ENCODE measurements around the gene CATSPER3. TPM values are rescaled to one million over a fixed set of nuclear protein-coding genes. Genes with fewer than 3 reads are reported as not detected.

The CATSPER3 gene
- total and polyA plus RNA-seq, 9 donors = 0.25 to 0.86 (median 0.55) TPM

DNA sequence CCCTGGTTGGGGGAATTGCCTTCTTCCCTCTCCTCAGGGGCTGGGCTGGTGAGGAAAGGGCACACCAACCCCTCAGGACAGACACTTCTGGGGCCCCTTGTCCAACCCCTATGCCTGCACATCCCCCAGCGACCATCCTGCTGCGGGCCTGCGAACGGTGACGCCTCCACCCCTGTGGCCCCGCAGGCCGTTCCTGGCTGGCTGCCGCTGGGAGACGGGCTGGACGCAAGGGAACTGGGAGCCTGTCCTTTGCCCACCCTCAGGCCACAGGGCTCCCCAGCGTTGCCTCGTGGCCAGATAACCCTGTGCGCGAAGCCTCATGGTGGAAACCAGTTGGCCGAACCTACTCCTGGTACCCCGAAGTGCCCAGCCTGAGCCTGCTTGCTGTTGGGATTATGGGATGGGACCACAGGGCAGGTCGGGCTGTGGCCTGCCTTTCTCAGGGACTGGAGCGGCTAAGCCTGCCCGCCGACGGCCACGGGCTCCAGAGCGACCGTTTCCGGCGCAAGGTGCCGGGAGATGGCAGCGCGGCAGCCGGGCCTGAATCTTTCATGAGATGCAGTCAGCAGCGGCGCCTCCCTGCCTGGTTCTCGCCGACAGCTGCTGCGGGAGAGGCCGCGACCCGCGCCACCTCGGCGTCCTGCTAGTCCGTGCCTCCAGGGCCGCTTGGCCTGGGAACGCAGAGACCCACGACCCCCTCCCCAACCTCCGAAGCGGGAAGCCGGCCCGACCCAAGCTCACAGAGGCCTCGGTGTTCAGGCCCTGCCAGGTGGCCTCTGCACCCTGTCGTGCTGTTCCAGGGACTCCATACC is 72.8 kb downstream of the CATSPER3 start:
- no peak for DNase-seq
- no peak overlapping the region for H3K27ac ChIP-seq (ENCODE audit: low read length)
- WGBS (ENCODE audit: insufficient coverage) = 46% methylated on average over 50 of the region's 51 CpGs
- no peaks in the 10 kb centered on the region for H3K9me3 ChIP-seq (replicated peaks; ENCODE audit: control insufficient read depth, low read depth, low read length)
- H3K36me3 ChIP-seq (ENCODE audit: control insufficient read depth, insufficient read depth, low read length) = no peaks in the 10 kb centered on the region
- no peak overlapping the region for H3K4me3 ChIP-seq (ENCODE audit: low read length)
- peaks cover 97% of the 10 kb centered on the region for H3K27me3 ChIP-seq (ENCODE audit: control insufficient read depth, insufficient read depth, low read length)
- peaks cover 17% of the 10 kb centered on the region for H3K4me1 ChIP-seq (ENCODE audit: control insufficient read depth, insufficient read depth, low read length)

DNA sequence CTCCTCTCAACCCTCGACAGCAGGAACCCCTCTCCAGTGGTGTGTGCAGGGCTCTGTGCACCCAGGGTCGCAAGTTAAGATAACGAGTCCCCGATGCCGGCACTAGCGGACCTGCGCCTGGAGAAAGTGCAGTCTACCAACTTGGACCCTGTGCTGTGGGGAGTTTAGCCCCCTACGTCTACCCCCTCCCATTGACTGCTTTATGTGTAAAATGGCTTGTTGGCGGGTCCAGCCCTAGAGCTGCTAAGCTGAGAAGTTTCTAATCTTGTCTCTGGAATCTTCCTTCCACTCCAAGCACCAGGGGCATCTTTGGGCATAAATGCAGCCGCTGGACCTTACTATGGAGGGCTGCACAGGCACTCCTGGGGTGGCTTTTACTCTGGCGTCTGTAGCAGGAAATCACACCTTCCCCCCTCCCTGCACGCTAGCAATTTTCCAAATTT is 73.5 kb downstream of the CATSPER3 start:
- 80% methylated on average over 1 of the region's 12 CpGs for WGBS (ENCODE audit: insufficient coverage)
- H3K27me3 ChIP-seq (ENCODE audit: control insufficient read depth, insufficient read depth, low read length) = peaks cover 98% of the 10 kb centered on the region
- H3K4me1 ChIP-seq (ENCODE audit: control insufficient read depth, insufficient read depth, low read length) = peaks cover 17% of the 10 kb centered on the region
- no peaks in the 10 kb centered on the region for H3K36me3 ChIP-seq (ENCODE audit: control insufficient read depth, insufficient read depth, low read length)
- no peak for DNase-seq
- no peak overlapping the region for H3K27ac ChIP-seq (ENCODE audit: low read length)
- H3K4me3 ChIP-seq (ENCODE audit: low read length) = no peak overlapping the region
- H3K9me3 ChIP-seq (replicated peaks; ENCODE audit: control insufficient read depth, low read depth, low read length) = no peaks in the 10 kb centered on the region

DNA sequence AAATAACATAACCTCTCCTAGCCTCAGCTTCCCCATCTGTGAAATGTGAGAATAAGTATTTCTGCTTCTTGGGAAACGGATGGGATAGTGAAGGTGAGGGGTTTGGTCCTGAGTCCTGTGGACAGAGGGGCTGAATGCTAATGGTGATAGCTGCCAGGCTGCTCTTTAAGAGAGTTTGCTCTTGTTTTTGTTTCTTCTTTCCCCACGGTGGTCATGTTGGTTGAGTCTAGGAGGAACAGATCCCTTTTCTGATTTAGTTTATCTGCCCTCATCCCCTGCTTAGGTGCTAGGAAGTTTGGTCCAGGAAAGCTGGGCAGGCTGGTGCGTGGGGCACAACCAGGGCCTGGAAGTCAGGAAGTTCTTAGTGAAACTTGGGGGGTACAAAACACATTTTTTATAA is 74.0 kb downstream of the CATSPER3 start:
- Histone ChIP-seq H3K4me3 (ENCODE audit: low read length) (no peak overlapping the region), H3K4me1 (ENCODE audit: control insufficient read depth, insufficient read depth, low read length) (peaks cover 17% of the 10 kb centered on the region), H3K27ac (ENCODE audit: low read length) (no peak overlapping the region), H3K9me3 (replicated peaks; ENCODE audit: control insufficient read depth, low read depth, low read length) (no peaks in the 10 kb centered on the region), H3K36me3 (ENCODE audit: control insufficient read depth, insufficient read depth, low read length) (no peaks in the 10 kb centered on the region), H3K27me3 (ENCODE audit: control insufficient read depth, insufficient read depth, low read length) (peaks cover 98% of the 10 kb centered on the region)
- WGBS (ENCODE audit: insufficient coverage) = 60% methylated on average over 1 of the region's 3 CpGs
- no peak for DNase-seq

DNA sequence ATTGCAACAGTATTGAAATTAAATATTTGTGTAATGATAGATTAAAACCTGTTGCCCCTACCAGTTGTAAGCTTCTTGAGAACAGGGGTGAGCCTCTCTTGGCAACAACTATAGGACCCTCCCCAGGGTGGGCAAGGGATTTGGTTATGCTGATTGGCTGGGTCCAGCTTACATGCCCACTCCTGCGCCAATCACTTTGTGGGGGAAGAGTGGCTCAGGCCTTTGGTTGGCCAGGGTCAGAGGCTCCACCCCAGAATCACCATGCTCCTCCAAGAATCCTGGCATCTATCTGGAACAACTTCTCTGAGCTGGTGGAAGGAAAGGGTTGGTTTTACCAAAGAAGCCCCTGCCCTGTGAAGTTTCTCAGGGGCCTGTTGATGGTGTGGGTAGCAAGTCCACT is 74.9 kb downstream of the CATSPER3 start:
- DNase-seq = no peak
- WGBS (ENCODE audit: insufficient coverage) = no CpG with 5 or more reads among the region's 1 CpG
- no peak overlapping the region for H3K27ac ChIP-seq (ENCODE audit: low read length)
- peaks cover 17% of the 10 kb centered on the region for H3K4me1 ChIP-seq (ENCODE audit: control insufficient read depth, insufficient read depth, low read length)
- no peak overlapping the region for H3K4me3 ChIP-seq (ENCODE audit: low read length)
- H3K36me3 ChIP-seq (ENCODE audit: control insufficient read depth, insufficient read depth, low read length) = no peaks in the 10 kb centered on the region
- H3K27me3 ChIP-seq (ENCODE audit: control insufficient read depth, insufficient read depth, low read length) = peaks cover 97% of the 10 kb centered on the region
- H3K9me3 ChIP-seq (replicated peaks; ENCODE audit: control insufficient read depth, low read depth, low read length) = no peaks in the 10 kb centered on the region

DNA sequence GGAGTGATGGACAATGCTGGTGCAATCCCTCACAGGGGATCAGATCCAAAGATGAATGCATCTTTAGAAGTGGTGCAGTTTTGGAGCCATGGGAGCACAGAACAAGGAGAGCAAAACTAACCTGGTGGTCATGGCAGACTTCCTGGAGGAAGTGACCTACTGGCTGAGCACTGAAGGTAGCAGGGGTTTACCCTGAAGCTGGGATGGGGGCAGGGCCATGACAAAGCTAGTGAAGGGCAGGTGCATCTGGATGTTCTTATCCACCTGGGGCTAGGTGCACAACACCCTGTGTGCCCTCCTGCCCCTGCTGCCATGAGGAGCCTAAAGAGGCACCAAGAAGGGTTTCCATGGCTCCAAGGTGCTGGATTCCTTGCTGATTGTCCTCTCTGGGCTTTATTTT is 77.8 kb downstream of the CATSPER3 start:
- Histone ChIP-seq H3K4me3 (ENCODE audit: low read length) (no peak overlapping the region), H3K27ac (ENCODE audit: low read length) (no peak overlapping the region), H3K9me3 (replicated peaks; ENCODE audit: control insufficient read depth, low read depth, low read length) (no peaks in the 10 kb centered on the region), H3K36me3 (ENCODE audit: control insufficient read depth, insufficient read depth, low read length) (no peaks in the 10 kb centered on the region), H3K4me1 (ENCODE audit: control insufficient read depth, insufficient read depth, low read length) (peaks cover 2% of the 10 kb centered on the region), H3K27me3 (ENCODE audit: control insufficient read depth, insufficient read depth, low read length) (peaks cover 93% of the 10 kb centered on the region)
- no peak for DNase-seq

DNA sequence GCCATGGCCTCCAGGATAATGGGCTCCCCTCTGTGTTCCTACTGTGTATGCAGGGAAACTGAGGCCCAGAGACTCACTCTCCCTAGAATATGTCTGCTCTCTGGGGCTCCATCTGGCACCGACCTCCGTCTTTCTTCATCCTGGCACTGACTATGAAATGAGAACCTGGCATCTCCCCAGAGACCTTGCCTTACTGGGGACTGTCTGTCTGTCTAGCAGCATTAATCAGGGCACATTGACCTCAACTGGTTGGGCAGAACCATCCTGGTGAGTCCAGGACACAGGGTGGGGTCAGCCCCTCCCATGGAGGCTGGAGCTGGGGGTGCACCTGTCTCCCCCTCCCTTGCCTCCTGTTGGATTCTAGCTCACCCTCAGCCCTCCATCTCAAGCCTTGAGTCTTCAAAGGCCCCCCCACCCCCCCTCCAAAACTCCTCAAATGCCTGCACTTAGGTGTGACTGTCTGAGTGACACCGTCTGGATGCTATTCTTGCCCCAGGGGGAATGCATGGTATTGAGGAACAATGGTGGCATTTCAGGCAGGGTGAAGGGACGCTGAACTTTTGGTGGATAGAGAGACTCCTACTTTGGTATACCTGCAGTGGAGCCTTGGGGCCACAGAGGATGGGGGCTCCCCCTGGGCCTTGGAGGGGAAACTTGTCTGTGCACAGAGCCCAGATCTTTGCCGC is 79.1 kb downstream of the CATSPER3 start:
- no peaks in the 10 kb centered on the region for H3K4me1 ChIP-seq (ENCODE audit: control insufficient read depth, insufficient read depth, low read length)
- no peaks in the 10 kb centered on the region for H3K36me3 ChIP-seq (ENCODE audit: control insufficient read depth, insufficient read depth, low read length)
- 54% methylated on average over 5 of the region's 5 CpGs for WGBS (ENCODE audit: insufficient coverage)
- no peak overlapping the region for H3K4me3 ChIP-seq (ENCODE audit: low read length)
- peaks cover 93% of the 10 kb centered on the region for H3K27me3 ChIP-seq (ENCODE audit: control insufficient read depth, insufficient read depth, low read length)
- no peak overlapping the region for H3K27ac ChIP-seq (ENCODE audit: low read length)
- H3K9me3 ChIP-seq (replicated peaks; ENCODE audit: control insufficient read depth, low read depth, low read length) = no peaks in the 10 kb centered on the region
- no peak for DNase-seq

DNA sequence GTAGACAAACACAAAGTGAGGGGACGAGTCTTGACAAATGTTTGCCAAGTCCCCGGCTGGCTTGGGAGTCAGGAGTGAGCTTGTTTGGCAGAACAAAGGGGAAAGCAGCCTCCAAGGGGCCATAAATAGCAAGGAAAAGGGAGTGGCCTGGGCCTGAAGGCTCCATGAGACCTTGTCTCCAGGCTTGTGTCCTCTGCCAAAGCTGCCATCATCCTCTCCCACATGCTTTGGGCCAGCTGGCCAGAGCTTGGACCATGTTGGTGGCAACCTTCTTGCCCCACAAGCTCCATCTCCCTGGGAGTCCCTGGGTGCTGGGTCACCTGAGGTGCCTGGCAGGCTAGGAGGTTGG is 79.6 kb downstream of the CATSPER3 start:
- WGBS (ENCODE audit: insufficient coverage) = 23% methylated on average over 2 of the region's 2 CpGs
- Histone ChIP-seq H3K4me3 (ENCODE audit: low read length) (no peak overlapping the region), H3K27me3 (ENCODE audit: control insufficient read depth, insufficient read depth, low read length) (peaks cover 94% of the 10 kb centered on the region), H3K4me1 (ENCODE audit: control insufficient read depth, insufficient read depth, low read length) (no peaks in the 10 kb centered on the region), H3K36me3 (ENCODE audit: control insufficient read depth, insufficient read depth, low read length) (no peaks in the 10 kb centered on the region), H3K27ac (ENCODE audit: low read length) (no peak overlapping the region), H3K9me3 (replicated peaks; ENCODE audit: control insufficient read depth, low read depth, low read length) (no peaks in the 10 kb centered on the region)
- no peak for DNase-seq

DNA sequence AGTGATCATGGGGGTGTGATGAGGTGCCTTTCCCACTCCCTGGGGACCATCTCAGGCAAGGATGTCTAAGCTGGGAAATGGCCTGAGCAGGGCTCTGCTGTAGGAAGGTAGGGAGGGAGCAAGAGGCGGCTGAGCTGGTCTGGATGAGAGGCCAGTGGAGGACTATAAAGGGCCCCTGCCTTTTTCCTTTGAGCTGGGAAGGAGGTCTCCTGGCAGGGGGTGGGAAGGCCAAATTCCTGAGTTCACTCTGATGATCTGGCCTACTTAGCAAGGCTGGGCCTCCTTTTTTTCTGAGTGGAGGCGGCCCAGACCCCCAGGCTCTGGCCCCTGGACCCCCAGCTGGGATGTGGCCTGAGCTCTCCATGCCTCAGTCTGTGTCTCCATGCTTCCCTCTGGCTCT is 80.6 kb downstream of the CATSPER3 start:
- no peak for DNase-seq
- Histone ChIP-seq H3K36me3 (ENCODE audit: control insufficient read depth, insufficient read depth, low read length) (no peaks in the 10 kb centered on the region), H3K27me3 (ENCODE audit: control insufficient read depth, insufficient read depth, low read length) (peaks cover 95% of the 10 kb centered on the region), H3K4me1 (ENCODE audit: control insufficient read depth, insufficient read depth, low read length) (no peaks in the 10 kb centered on the region), H3K9me3 (replicated peaks; ENCODE audit: control insufficient read depth, low read depth, low read length) (no peaks in the 10 kb centered on the region), H3K4me3 (ENCODE audit: low read length) (no peak overlapping the region), H3K27ac (ENCODE audit: low read length) (no peak overlapping the region)
- 85% methylated on average over 2 of the region's 2 CpGs for WGBS (ENCODE audit: insufficient coverage)

DNA sequence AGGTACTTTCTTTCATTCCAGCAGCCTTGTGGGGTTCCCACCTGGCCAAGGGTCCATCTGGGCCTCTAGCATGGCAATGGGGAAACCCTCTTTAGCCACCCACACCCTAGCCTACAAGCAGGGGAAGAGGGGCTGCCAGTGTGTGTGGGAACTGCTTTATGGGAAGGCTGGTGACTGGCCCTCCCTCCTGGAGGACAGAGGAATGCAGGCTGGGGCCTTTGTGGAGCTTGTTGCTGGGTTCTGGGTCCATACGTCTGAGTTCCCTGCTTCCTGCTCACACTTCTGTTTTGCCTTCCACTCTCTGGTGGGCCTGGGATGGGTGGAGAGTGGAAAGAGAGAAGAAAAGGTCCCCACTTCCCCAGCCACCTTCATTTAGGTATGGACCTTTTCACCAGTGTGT is 81.2 kb downstream of the CATSPER3 start:
- no peak for DNase-seq
- Histone ChIP-seq H3K36me3 (ENCODE audit: control insufficient read depth, insufficient read depth, low read length) (no peaks in the 10 kb centered on the region), H3K4me3 (ENCODE audit: low read length) (no peak overlapping the region), H3K27me3 (ENCODE audit: control insufficient read depth, insufficient read depth, low read length) (peaks cover 95% of the 10 kb centered on the region), H3K27ac (ENCODE audit: low read length) (no peak overlapping the region), H3K9me3 (replicated peaks; ENCODE audit: control insufficient read depth, low read depth, low read length) (no peaks in the 10 kb centered on the region), H3K4me1 (ENCODE audit: control insufficient read depth, insufficient read depth, low read length) (no peaks in the 10 kb centered on the region)
- no CpG with 5 or more reads among the region's 1 CpG for WGBS (ENCODE audit: insufficient coverage)

DNA sequence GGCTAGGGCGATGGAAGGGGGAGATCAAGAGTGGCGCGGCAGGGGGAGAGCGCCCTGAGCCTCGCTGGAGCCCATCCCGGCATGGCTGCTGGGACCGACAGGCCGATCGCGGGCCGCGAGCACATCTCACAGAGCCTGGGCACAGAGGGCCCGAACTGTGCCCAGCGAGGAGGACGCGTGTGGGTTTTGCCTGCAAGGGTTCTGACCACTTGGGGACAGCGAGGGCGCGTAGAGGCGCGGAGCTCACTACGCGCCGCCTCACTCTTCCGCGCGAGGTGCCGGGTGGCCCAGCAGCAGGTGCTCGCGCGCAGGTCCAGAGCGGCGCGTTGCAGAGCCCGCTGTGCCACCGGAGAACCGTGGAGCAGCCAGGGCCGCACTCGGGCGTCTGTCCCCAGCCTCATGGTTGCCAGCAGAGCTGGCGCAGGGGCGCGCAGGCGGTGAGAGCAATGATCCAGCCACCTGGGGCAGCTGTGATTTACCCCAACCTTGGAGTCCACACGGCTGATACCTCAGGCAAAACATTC is 82.6 kb downstream of the CATSPER3 start:
- DNase-seq = no peak
- 10% methylated on average over 44 of the region's 45 CpGs for WGBS (ENCODE audit: insufficient coverage)
- Histone ChIP-seq H3K27me3 (ENCODE audit: control insufficient read depth, insufficient read depth, low read length) (peaks cover 90% of the 10 kb centered on the region), H3K9me3 (replicated peaks; ENCODE audit: control insufficient read depth, low read depth, low read length) (no peaks in the 10 kb centered on the region), H3K4me1 (ENCODE audit: control insufficient read depth, insufficient read depth, low read length) (peaks cover 2% of the 10 kb centered on the region), H3K36me3 (ENCODE audit: control insufficient read depth, insufficient read depth, low read length) (no peaks in the 10 kb centered on the region), H3K27ac (ENCODE audit: low read length) (no peak overlapping the region), H3K4me3 (ENCODE audit: low read length) (no peak overlapping the region)
